Measurements from ENCODE around the gene ADK.

GRCh38 chr10:74730246-74730645, 579.2 kb downstream of the ADK start:
- no peak for TF ChIP-seq CTCF (conservative IDR thresholded peaks at IDR 0.05 in 1 of 2, IDR thresholded peaks at IDR 0.05 in 1 of 2; ENCODE audit: low read depth in 1 of 2, low read length in 2 of 2)
- TF ChIP-seq EZH2 (IDR thresholded peaks at IDR 0.05; ENCODE audit: low read length, missing control alignments) = no peak

All from fibroblast of lung (primary cell).